ENCODE results near the gene MAGI1.

MAGI1 gene

DNA sequence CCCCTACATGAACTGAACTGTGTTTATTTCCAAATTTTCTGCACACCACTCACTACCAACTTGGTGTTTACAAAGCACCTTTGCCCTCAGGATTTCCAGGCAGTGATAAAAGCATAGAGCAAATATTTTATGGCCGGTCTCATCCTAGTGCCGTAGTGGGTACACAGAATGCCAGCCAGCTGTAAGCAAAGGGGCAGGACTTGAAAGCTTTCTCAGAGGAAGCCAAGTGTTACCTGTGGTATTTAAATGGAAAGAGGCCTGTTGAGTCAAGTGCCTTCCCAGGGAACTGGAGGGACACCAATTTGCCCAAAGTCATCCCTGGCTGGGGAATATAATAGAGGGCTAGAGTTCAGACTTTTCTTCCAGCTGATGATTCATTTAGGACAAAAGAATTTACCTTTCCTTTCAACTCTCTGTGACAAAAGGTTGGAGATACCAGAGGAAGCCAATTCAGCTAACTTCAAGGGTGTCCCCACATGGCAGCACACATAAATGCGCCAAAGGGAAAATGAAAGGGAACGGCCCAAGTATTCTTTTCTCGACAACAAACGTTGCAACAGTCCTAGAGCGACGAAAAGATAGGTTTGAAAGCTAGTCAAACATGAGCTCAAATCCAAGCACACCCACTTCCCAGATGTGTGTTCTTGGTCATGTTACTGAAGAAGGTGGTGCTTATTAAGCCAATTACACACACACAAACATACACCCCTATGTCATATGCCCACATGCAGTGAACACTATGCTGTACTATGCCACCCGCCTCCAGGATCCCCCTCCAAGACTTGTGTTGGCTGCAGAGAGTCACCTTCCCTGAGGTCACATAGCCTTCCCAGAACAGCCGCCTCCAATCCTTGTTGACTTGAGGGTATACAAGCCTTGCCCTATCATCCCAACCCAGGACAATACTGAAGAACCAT is 27.7 kb downstream of the MAGI1 start:
- DNase-seq, result no peak

DNA sequence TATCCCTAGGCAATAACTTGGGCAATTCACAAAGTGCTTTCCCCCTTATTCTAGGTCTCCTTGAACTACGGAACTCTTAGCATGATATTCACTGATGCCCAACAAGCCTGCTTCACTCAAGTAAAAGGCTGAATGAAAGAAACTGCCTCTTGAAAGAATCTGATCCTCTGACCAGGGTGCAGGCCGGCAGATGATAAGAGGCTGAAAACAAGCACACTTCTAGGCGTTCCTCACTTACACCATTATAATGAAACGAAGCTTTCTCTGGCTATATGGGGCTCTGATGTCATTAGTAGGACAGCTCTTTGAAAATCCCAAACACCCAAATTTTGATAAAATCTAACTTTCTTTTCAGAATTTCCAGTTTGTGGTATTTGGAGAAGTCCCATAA is 28.4 kb downstream of the MAGI1 start:
- no peak for DNase-seq

DNA sequence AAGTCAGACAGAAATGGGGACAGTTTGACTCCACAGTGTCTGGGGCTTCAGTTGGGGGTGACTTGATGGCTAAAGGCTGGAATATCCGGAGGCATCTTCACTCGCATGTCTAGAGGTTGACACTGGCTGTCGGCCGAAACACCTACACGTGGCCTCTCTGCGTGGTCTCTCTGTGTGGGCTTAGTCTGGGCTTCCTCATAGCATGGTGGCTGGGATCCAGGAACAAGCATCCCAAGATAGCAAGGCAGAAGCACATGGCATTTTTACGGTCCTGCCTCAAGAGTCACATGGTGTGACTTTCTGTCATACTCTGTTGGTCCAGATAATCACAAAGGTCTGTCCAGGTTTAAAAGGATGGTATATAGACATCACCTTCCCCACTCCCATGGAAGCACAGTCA is 34.5 kb downstream of the MAGI1 start:
- no peak for DNase-seq

DNA sequence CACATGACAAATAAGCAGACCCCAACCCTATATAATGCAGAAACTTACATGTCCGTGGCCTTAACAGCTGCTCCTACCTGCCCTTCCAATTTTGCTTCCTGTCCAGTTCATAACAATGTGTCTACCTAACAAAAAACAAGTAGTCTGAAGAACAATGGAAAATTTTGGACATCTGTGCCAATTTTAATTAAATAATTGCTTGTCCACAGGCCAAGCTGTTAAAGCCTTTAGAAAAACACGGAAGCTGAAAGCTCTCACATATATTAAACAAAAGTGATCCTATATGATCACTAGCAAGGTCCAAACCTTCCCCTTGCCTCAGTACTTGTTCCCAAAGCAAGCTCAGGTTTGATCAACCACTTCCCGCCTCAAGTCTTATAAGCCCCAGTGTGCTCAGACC is 37.1 kb downstream of the MAGI1 start:
- no peak for DNase-seq

DNA sequence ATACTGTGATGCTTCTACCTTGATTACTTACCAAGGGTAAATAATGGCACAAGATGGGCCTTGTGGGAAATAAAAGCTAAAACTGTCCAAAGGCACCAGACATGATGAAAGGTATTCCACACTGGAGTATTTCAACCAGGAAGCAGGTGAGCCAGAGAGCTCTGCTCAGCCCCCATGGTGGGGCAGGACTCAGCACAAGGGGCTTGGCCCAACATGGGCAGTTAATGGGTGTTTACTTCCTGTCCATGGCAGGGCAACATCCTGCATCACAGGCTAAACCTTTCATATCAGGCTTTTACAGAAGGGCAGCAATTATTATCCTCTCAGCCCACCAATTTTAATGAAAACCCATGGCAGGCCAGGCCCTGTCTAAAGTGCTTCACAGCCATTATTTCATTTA is 38.2 kb downstream of the MAGI1 start:
- DNase-seq, result no peak

DNA sequence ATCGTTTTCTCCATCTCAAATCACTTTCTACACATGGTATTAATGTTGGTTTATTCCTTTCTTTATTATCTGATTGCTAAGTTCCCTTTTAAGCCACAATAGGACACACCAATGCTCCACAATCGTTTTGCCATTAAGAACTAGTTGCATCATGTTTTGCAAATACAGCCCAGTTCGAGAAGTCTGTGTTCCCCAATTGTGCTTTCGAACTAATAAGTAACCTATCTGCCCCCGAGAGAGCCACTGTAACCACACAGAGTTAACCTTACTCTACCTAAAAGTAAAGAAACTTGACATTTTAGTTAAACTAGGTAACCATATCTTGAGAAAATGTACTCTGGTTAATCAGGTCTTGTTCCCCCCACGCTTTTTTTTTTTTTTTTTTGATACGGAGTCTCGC is 39.1 kb downstream of the MAGI1 start:
- no peak for DNase-seq

DNA sequence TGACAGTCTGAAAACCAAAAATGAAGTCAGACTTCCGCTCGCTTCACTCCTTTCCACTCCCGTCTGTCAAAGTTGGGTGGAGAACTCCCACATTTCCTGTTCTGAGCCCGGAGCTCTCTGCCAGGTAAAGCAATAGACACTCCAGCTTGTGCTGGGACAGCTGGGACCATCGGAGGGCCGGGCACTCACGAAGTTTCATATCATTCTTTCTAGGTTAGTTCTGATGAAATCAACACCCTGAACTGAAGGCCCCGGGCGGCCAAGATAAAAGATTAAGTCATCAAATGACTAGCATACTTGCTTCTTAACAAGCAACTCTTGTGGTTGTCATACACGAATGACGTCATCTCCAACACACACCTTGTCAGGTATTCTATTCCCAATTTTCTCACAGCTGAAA is 42.1 kb downstream of the MAGI1 start:
- DNase-seq, result no peak

DNA sequence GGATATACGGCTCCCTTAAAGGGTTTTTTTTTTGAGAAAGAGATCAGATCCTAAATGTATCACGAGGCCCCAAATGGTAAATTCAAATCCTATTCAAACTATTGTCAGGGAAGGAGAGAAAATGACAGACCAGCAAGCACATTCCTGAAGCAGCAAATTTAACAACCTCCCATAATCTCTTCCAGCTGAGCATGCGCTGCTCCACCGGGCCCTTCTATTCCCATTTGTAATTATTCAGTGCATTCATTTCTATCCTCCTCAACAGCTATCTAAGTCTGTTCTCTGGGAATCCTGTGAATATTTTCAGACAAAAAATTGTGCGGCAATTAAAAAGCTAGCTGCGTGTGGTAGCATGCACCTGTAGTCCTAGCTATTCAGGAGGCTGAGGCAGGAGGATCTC is 43.2 kb downstream of the MAGI1 start:
- no peak for DNase-seq

DNA sequence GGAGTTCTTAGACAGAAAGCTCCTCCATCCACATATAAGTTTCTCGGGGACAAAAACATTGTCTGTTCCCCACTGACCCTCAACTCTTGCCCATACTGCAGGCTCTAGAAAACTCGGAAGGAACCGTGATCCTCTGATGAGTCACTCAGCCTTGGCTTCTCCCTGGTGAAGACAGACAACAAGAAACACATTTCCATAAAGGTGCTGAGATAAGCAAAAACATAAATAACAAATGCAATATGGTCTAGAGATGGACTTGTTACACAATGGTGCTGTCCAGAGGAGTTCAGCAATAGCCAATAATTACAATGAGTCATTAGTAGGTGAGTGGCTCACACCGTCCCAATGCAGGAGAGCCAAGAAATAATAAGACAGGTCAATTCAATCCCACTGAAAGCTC is 43.7 kb downstream of the MAGI1 start:
- no peak for DNase-seq

DNA sequence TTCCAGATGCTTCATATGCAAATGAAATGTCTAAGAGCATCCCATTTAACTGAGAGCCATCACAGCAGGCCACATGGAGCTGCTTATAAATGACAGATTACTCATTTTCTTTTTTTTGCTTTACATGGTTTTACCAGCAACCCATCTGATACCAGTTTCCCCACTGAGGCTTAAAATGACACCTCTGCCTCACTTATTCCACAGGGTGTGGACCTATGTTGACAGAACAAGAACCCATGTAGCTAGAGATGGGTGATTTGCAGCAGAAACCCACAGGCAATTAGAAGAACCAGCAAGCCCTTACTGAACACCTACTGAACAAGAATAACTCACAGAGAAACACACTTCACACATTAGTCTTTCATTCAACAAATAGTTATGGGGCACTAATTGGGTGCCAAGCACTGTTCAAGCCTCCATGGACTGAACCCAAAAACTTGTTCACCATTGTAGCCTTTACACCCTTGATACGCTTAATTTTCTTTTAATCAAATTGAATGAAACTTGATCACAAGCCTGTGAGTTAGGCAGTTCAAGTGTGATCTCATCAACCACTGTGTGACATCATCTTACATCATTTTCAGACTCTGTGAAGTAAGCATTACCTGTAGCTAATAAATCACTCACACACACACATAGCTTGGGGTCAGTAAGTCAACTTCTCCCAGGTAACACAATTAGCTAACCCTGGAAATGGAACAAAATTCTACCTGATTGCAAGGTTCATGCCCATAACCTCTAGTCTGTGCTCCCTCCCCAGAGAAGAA is 45.4 kb downstream of the MAGI1 start:
- no peak for DNase-seq

DNA sequence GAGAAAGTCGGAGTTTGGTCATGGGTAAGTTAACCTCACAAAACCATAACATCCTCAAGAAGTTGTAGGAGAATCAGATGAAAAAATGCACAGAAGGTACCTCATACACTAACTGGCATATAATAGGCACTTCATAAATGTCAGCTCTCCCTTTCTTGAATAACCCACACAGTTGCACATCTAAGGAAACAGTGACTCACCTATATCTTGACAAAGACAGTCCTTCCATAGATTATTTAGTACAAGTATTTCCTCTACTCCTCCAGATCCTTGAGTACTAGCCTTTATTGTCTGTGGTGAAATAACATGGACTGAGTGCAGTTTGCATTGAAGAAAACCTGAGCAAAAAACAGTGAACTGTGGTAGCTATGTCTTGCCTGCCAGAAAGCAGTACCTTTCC is 46.6 kb downstream of the MAGI1 start:
- DNase-seq, result no peak

DNA sequence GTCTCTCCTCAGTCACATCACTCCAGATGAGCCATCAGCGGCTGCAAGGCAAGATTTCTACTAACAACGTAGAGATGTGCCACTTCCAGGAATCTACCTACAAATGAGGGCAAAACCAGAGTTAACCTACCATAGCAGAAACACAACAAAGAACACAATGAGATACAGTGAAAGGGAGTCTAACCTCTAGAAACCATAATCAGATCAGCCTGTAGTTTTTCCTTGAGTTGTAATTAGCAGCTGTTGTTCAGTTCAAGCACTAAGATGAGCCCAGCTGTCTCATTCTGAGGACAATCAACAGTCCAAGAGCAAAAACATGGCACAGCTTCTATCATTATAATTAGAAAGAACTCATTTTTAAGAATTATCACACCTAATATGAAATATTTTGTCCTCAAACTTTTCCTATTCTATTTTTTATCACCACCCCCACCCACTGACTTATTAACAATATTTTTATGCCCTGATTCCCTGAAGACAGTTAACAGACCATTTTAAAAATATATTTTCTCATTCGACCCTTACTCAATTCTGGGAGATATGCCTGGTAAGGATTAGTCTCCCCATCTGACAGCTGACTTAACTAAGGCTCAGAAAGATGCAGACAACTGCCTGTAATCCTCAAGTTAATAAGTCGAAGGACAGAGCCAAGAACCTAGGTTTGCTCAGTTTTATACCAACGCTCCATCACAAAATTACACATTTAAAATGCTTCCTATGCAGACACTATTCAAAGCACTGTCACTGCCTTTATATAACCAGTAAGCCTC is 50.1 kb downstream of the MAGI1 start:
- no peak for DNase-seq

DNA sequence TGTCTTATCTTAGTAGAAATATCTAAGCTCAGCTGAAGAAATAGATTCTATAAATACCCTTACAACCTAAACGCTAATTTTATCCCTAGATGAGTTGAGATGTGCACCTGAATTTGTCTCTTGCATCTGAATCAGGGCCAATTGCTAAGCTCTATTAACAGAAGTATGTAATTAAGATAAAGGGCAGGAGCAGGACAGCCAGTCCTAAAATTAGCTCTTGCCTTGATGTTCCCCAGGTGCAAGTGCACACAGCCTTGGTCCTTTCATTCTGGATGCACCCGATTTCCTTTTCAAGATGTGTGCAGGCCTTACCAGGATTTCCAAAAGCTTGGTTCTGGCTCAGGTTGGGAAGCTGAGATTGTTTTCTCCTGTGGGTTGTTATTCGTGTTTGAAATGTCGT is 52.4 kb downstream of the MAGI1 start:
- no peak for DNase-seq

DNA sequence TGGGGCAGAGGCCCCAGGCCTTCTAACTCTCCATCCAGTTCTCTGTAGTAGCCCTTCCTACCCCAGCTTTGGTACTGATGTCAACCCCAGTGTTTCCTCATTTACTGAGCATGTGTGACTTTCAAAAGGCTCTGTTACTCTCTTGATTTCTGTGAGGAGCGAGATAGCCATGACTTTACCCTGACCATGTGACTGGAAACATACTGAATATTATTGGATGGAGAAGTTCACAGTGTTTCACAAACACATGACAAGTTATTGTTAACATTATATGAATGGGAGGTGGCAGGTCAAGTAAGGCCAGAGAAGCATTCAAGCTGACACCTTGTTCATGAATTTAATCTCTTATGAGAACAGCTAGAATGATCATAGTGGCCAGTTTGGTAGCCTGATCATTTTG is 53.7 kb downstream of the MAGI1 start:
- DNase-seq, result no peak

DNA sequence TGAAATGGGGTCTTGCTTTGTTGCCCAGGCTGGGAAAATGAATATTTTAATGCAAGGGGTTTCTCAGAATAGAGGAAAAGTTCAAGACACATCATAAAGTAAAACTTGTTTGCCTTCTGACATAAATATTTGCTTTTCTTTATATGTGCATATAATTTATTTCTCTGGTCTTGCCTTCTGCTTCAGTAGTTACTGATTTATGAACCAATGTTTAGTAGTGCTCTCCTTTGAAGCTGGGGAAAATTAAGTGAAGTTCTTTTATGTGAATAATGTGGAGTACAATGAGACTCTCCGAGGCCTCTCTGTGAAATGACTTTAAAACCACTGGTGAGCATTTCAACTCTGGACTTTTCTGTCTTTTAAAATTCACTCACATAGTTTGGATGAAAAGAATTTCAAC is 55.6 kb downstream of the MAGI1 start:
- no peak for DNase-seq

DNA sequence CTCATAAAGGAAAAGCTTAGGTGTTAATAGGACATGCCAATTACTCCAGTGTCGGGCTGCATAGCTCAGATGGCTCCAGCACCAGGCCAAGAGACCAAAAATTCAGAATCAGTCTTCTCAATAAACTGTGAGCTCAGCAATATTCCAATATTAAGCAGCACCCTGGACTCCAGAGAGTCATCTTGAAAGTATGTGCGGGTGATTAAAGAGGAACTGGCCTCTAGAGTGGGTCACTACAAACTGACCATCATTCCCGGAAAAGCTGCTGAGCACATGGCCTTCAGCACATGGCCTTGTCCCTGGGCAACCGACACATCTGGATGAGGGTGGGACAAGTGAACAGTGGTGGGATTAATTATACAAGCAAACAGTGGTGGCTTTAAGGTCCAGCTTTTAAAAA is 59.0 kb downstream of the MAGI1 start:
- no peak for DNase-seq

DNA sequence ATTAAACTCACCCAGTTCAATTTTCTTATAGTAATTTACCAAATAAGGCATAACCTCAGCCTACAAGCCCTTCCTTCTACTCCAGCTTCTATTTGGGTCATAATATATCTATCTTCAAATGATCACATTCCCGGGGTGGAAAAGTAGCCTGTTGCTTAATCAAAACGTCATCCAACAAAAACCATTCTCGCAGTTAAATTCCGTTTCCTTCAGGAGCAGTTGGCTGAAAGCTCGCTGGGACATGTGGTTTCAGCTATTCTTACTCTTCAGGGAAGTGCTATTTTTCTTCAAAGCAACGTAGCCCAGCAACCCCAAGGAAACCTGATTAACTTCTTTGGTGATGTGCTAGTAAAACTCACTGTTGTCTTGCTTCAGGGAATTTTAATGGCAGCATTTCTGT is 59.6 kb downstream of the MAGI1 start:
- no peak for DNase-seq

DNA sequence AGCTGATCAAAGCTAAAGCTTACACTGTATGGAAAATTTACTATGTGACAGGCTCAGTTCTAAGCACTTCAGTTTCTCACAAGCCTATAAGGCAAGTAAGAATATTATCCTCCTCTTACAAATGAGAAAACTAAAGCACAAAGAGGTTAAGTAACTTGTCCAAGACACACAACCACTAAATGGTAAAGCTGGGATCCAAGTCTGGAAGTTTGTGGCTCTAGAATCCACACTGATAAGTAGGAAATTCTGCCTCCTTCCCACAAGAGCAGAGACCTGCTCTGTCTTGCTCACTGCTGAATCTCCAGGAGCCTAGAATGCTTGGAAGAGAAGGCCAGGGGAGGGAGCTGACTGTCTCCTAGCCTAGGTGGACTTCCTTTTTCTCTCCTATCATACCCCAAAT is 60.6 kb downstream of the MAGI1 start:
- no peak for DNase-seq

DNA sequence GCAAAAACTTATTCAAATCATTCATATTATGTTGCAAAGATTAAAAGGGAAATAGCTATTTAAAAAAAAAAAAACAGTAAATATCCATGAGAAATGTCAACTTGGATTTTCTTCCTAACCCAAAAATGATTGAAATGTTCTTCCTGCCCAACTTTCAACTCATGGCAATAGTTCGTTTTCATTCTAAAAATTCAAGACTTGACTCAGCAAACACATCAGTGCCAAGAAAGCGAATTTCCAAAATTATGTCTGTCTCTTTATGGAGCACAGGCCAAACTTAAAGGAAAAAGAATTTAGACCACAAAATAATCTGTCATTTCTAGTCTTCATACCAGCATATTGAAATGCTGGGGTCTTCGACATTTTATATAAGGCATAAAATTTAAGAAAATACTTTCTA is 63.7 kb downstream of the MAGI1 start:
- no peak for DNase-seq

DNA sequence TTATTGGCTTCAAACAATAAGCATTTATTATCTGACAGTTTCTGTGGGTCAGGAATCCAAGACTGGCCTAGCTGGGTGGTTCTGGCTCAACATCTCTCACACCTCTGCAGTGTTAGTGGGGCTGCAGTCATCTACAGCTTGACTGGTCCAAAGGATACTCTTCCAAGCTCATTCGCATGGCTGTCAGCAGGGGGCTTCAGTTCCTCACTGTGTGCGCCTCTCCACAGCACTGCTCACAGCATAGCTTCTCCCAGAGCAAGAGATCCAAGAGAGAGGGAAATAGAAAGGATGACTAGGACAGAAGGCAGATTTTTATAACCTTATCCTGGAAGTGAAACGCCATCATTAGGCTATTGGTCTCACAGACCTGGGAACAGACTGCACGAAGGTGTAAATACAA is 64.2 kb downstream of the MAGI1 start:
- no peak for DNase-seq

DNA sequence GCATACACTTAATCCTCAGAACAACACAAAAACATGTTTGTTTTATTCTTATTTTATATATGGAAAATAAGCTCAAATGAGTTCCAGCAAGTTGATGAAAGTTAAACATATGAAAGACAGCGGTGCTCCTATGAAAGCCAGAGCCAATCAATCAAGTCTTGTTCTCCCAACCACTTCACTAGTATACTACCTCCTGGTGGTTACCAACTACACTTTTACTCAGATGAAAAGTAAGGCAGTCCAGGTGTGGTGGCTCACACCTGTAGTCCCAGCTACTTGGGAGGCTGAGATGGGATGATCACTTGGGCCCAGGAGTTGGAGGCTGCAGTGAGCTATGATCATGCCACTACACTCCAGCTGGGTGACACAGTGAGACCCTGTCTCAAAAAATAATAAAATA is 66.0 kb downstream of the MAGI1 start:
- no peak for DNase-seq

DNA sequence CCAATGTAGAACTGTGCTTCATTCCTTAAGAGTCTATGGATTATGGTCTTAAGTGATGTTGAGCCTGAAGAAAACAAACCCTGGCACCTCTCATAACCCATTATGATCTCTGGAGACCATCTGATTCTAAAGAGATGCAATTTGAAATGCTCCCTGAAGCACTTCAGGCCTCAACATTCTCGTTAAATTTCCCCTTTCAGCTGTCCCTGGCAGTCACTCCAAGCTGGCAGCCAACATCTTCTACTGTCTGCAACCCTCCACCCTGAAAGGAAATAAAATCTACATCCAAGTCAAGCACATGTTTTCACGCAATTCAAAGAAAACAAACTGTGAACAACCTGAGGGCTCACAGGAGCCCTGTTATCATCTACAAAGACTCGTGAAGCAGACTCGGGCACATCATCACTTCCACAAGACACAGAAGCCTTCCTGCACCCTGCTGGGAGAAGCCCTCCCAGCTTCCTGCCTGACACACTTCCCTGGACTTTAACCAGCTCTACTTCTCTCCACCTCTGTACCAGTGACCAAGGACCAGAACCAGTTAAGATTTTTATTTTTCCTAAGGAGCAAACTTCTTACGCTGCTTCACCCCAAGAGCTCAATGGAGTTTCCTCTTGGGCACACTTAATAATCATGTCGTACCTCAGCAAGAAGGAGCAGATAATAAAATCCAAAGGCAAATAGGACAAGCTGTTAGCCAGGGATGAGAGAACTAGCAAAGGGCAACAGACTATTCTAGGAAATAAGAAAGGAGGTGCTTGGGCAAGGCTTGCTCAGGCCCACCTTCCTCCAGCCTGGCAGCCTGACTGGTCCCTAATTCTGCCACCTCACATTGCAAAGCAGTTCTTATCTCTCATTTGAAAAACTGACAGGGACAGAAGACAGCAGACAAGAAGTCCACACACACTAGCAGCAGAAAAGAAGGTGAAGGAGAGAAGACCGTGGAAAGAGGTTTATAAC is 67.1 kb downstream of the MAGI1 start:
- no peak for DNase-seq

DNA sequence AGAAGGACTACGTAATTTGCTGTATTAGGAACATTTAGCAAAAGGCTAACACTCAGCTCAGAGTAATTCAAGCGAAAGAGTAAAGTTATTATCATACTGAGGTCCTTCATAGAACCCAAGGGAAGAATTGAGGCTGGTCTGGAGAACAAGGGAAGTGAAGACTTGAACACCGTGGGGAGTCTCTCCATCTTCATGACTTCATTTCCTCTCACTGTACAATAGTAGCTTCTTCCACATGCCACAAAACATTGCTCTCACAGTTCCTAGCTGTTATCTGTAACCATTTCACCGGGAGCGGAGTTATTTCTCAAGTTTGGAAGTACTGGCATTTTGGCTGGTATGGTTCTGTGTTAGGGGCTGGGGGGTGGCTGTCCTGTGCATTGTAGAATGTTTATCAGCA is 69.7 kb downstream of the MAGI1 start:
- no peak for DNase-seq

Measured in NCI-H526 treated with DMSO at 0.1 percent for 48 hours (cell line).